H9 (cell line): ENCODE results near the gene ABCC2. TPM values are rescaled to one million over a fixed set of nuclear protein-coding genes. Genes with fewer than 3 reads are reported as not detected.

Experiments used
- DNase-seq: peaks from one replicate; pipeline ENCODE4 v3.0.0-alpha.2; 2017
- H2AFZ ChIP-seq: one replicate; pipeline ENCODE4 v1.6.1; 2013; ENCODE audit warnings: mild to moderate bottlenecking, low read length, control low read depth, moderate library complexity
- H2AK5ac ChIP-seq: 2 replicates; pipeline ENCODE4 v1.6.1; 2013; ENCODE audit warnings: low read length, control low read depth, mixed read lengths; ENCODE audit not compliant: insufficient read length
- H2BK120ac ChIP-seq: one replicate; pipeline ENCODE4 v1.6.1; 2013; ENCODE audit warnings: low read depth, mild to moderate bottlenecking, low read length, control low read depth, inconsistent platforms; ENCODE audit not compliant: poor library complexity, severe bottlenecking
- H2BK12ac ChIP-seq: 2 replicates; pipeline ENCODE4 v1.6.1; 2013; ENCODE audit warnings: low read length, control low read depth, mixed read lengths, low read depth; ENCODE audit not compliant: insufficient read length
- H2BK15ac ChIP-seq: 2 replicates; pipeline ENCODE4 v1.6.1; 2013; ENCODE audit warnings: low read depth, low read length, control low read depth
- H2BK20ac ChIP-seq: one replicate; pipeline ENCODE4 v1.6.1; 2013; ENCODE audit warnings: low read depth, mild to moderate bottlenecking, low read length, control low read depth, inconsistent platforms; ENCODE audit not compliant: poor library complexity, severe bottlenecking
- H2BK5ac ChIP-seq: 2 replicates; pipeline ENCODE4 v1.6.1; 2013; ENCODE audit warnings: low read length, control low read depth, mixed read lengths; ENCODE audit not compliant: insufficient read length
- H3K14ac ChIP-seq: 2 replicates; pipeline ENCODE4 v1.6.1; 2013; ENCODE audit warnings: low read length, control low read depth; ENCODE audit not compliant: insufficient read depth
- H3K18ac ChIP-seq: 2 replicates; pipeline ENCODE4 v1.6.1; 2013; ENCODE audit warnings: low read depth, mild to moderate bottlenecking, mixed read lengths, low read length, control low read depth; ENCODE audit not compliant: insufficient read length
- H3K23ac ChIP-seq: 2 replicates; pipeline ENCODE4 v1.6.1; 2013; ENCODE audit warnings: low read length, control low read depth, mixed read lengths, low read depth; ENCODE audit not compliant: insufficient read length
- H3K23me2 ChIP-seq: 2 replicates; pipeline ENCODE4 v1.6.1; 2013; ENCODE audit warnings: low read depth, mild to moderate bottlenecking, mixed read lengths, low read length, control low read depth; ENCODE audit not compliant: insufficient read length, poor library complexity, severe bottlenecking
- H3K27ac ChIP-seq: 2 replicates; pipeline ENCODE4 v1.5.1; 2013; ENCODE audit warnings: low read length, control low read depth, mixed read lengths, low read depth; ENCODE audit not compliant: insufficient read length
- H3K27me3 ChIP-seq: 2 replicates; pipeline ENCODE4 v1.6.1; 2013; ENCODE audit warnings: low read length, control low read depth, inconsistent platforms; ENCODE audit not compliant: insufficient read depth
- H3K4ac ChIP-seq: 2 replicates; pipeline ENCODE4 v1.6.1; 2013; ENCODE audit warnings: low read depth, mild to moderate bottlenecking, control low read depth, inconsistent platforms, low read length, moderate library complexity
- H3K4me1 ChIP-seq: 2 replicates; pipeline ENCODE4 v1.6.1; 2013; ENCODE audit warnings: low read length, control low read depth, inconsistent platforms; ENCODE audit not compliant: insufficient read depth
- H3K4me2 ChIP-seq: 2 replicates; pipeline ENCODE4 v1.6.1; 2013; ENCODE audit warnings: low read length, control low read depth, mixed read lengths; ENCODE audit not compliant: insufficient read length, insufficient read depth
- H3K56ac ChIP-seq: 2 replicates; pipeline ENCODE4 v1.6.1; 2013; ENCODE audit warnings: low read depth, mild to moderate bottlenecking, mixed read lengths, low read length, control low read depth; ENCODE audit not compliant: insufficient read length
- H3K79me1 ChIP-seq: 2 replicates; pipeline ENCODE4 v1.6.1; 2013; ENCODE audit warnings: low read depth, mild to moderate bottlenecking, moderate library complexity, low read length, control low read depth, inconsistent platforms; ENCODE audit not compliant: insufficient read depth, poor library complexity, severe bottlenecking
- H3K79me2 ChIP-seq: 2 replicates; pipeline ENCODE4 v1.6.1; 2013; ENCODE audit warnings: low read length, control low read depth, inconsistent platforms; ENCODE audit not compliant: insufficient read depth
- H3K9ac ChIP-seq: 2 replicates; pipeline ENCODE4 v1.6.1; 2013; ENCODE audit warnings: low read length, control low read depth, mixed read lengths; ENCODE audit not compliant: insufficient read length; ENCODE audit errors: extremely low read depth
- H3K9me3 ChIP-seq: one replicate; pipeline ENCODE4 v1.6.1; 2013; ENCODE audit warnings: low read depth, low read length, inconsistent platforms; ENCODE audit not compliant: control insufficient read depth
- H3T11ph ChIP-seq: one replicate; pipeline ENCODE4 v1.6.1; 2013; ENCODE audit warnings: mild to moderate bottlenecking, low read length, control low read depth, inconsistent platforms
- H4K20me1 ChIP-seq: one replicate; pipeline ENCODE4 v1.6.1; 2013; ENCODE audit not compliant: control insufficient read depth, insufficient read length, insufficient read depth
- H4K5ac ChIP-seq: 2 replicates; pipeline ENCODE4 v1.6.1; 2013; ENCODE audit warnings: low read depth, mild to moderate bottlenecking, mixed read lengths, low read length, control low read depth; ENCODE audit not compliant: insufficient read length
- H4K8ac ChIP-seq: replicated peaks from 2 replicates; pipeline ENCODE4 v1.6.1; 2013; ENCODE audit warnings: low read length, control low read depth, mixed read lengths, low read depth; ENCODE audit not compliant: insufficient read length
- H4K91ac ChIP-seq: 2 replicates; pipeline ENCODE4 v1.6.1; 2013; ENCODE audit warnings: low read depth, mild to moderate bottlenecking, moderate library complexity, mixed read lengths, low read length, control low read depth; ENCODE audit not compliant: insufficient read length
- H3K27ac Mint-ChIP-seq, 3 experiments: 2 replicates in 2 of 3; 3 replicates in 1 of 3; pipeline ENCODE4 v1.8.0; 2020 to 2021; ENCODE audit warnings: mixed read lengths in 3 of 3, mild to moderate bottlenecking in 1 of 3, moderate library complexity in 1 of 3
- H3K27me3 Mint-ChIP-seq: 2 replicates; pipeline ENCODE4 v1.8.0; 2021; ENCODE audit warnings: low read depth, mild to moderate bottlenecking, moderate library complexity, mixed read lengths
- H3K36me3 Mint-ChIP-seq, 3 experiments: 2 replicates in 2 of 3; 3 replicates in 1 of 3; pipeline ENCODE4 v1.8.0; 2020 to 2021; ENCODE audit warnings: low read depth in 3 of 3, mixed read lengths in 3 of 3; ENCODE audit not compliant: insufficient read depth in 1 of 3
- H3K4me1 Mint-ChIP-seq, 2 experiments: 2 replicates each; pipeline ENCODE4 v1.8.0; 2020; ENCODE audit warnings: mixed read lengths in 2 of 2
- H3K4me3 Mint-ChIP-seq, 2 experiments: 2 replicates in 1 of 2; 3 replicates in 1 of 2; pipeline ENCODE4 v1.8.0; 2020 to 2021; ENCODE audit warnings: mild to moderate bottlenecking in 2 of 2, mixed read lengths in 2 of 2, moderate library complexity in 1 of 2
- H3K9me3 Mint-ChIP-seq, 2 experiments: 2 replicates in 1 of 2; 3 replicates in 1 of 2; pipeline ENCODE4 v1.8.0; 2020; ENCODE audit warnings: mild to moderate bottlenecking in 2 of 2, mixed read lengths in 2 of 2, moderate library complexity in 1 of 2
- WGBS: extraction: QIAGEN DNeasy Blood & Tissue Kit; methylation state at CpG from one replicate; pipeline ENCODE4 v1.1.7; 2013; ENCODE audit warnings: missing lambda C conversion rate, low lambda C conversion rate, mixed read lengths; ENCODE audit not compliant: insufficient read length; ENCODE audit errors: extremely low coverage; 5-methylcytosine and 5-hydroxymethylcytosine counted together
- total RNA-seq: library from RNA; stranded (reverse); gene quantifications from 2 replicates; pipeline ENCODE4 v1.2.1, GENCODE V29; 2021
- TF ChIP-seq, protein P1 (sequence below): fragments of 200-600 bp; sonication (generic); conservative IDR thresholded peaks from 3 replicates; pipeline ENCODE4 v1.8.0; 2021; ENCODE audit warnings: antibody characterized with exemption, mild to moderate bottlenecking

ABCC2 gene
- total RNA-seq, 1 experiment from 2014 or later = 0.68 TPM

- H3K4me3 Mint-ChIP-seq = no peak overlapping the region
- peaks cover 0 to 3% of the 10 kb centered on the region in 2 experiments; a peak in 2 of 5 replicates for H3K9me3 Mint-ChIP-seq
- H3K27ac Mint-ChIP-seq = no peak overlapping the region; a peak in 1 of 7 replicates
- H3K14ac ChIP-seq = no peak overlapping the region
- no peak overlapping the region for H2BK20ac ChIP-seq
- no peak overlapping the region for H4K5ac ChIP-seq
- DNase-seq = no peak
- peaks cover 2% of the 10 kb centered on the region; the same call in 1 of the 2 replicates for H3K27me3 Mint-ChIP-seq
- H3K56ac ChIP-seq = no peak overlapping the region
- no peaks in the 10 kb centered on the region for H3K27me3 ChIP-seq
- no peaks in the 10 kb centered on the region for H3K9me3 ChIP-seq
- WGBS = no CpG with 5 or more reads among the region's 6 CpGs
- no peaks in the 10 kb centered on the region for H4K20me1 ChIP-seq
- H3K4ac ChIP-seq = no peak overlapping the region
- H3K79me2 ChIP-seq = no peaks in the 10 kb centered on the region
- H3K4me1 ChIP-seq = peaks cover 6% of the 10 kb centered on the region
- H2AFZ ChIP-seq = no peak overlapping the region
- H3K9ac ChIP-seq = no peak overlapping the region
- peaks cover 20% of the 10 kb centered on the region in 2 experiments for H3K4me1 Mint-ChIP-seq
- H3T11ph ChIP-seq = no peak overlapping the region
- H3K23ac ChIP-seq = no peak overlapping the region
- H2BK5ac ChIP-seq = no peak overlapping the region
- H3K23me2 ChIP-seq = no peaks in the 10 kb centered on the region
- TF ChIP-seq, protein P1, sequence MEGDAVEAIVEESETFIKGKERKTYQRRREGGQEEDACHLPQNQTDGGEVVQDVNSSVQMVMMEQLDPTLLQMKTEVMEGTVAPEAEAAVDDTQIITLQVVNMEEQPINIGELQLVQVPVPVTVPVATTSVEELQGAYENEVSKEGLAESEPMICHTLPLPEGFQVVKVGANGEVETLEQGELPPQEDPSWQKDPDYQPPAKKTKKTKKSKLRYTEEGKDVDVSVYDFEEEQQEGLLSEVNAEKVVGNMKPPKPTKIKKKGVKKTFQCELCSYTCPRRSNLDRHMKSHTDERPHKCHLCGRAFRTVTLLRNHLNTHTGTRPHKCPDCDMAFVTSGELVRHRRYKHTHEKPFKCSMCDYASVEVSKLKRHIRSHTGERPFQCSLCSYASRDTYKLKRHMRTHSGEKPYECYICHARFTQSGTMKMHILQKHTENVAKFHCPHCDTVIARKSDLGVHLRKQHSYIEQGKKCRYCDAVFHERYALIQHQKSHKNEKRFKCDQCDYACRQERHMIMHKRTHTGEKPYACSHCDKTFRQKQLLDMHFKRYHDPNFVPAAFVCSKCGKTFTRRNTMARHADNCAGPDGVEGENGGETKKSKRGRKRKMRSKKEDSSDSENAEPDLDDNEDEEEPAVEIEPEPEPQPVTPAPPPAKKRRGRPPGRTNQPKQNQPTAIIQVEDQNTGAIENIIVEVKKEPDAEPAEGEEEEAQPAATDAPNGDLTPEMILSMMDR = no peak
- no peak overlapping the region for H3K27ac ChIP-seq
- H3K79me1 ChIP-seq = no peaks in the 10 kb centered on the region
- no peak overlapping the region for H3K18ac ChIP-seq
- H2BK120ac ChIP-seq = no peak overlapping the region
- no peak overlapping the region for H4K91ac ChIP-seq
- no peak overlapping the region for H2BK15ac ChIP-seq
- H2AK5ac ChIP-seq = no peak overlapping the region
- no peak overlapping the region for H4K8ac ChIP-seq
- H2BK12ac ChIP-seq = no peak overlapping the region
- H3K36me3 Mint-ChIP-seq = no peaks in the 10 kb centered on the region
- no peak overlapping the region for H3K4me2 ChIP-seq
Observed at GRCh38 chr10:99788598-99789256, 6.3 kb downstream of the ABCC2 start.
